Measurements from ENCODE around the gene MYLK.

The MYLK gene

DNA sequence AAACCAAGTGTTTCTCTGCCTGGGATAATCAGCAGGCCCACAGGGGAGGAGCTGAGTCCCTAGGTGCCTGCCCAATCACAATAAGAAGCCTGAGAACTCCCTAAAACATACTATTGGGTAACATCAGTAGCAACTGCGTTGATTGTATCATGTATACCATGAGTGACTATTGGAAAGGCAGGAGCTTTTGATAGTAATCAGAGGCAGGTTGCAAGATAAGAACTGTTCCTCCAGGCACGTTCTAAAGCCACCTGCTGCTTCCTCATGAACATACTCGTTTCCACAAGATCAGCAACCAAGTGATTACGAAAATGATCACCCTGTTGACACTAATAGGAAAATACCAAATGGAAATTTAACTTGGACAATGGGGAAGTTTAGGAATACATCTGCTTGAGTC lies 6.7 kb downstream of the MYLK start:
- no peak for DNase-seq

DNA sequence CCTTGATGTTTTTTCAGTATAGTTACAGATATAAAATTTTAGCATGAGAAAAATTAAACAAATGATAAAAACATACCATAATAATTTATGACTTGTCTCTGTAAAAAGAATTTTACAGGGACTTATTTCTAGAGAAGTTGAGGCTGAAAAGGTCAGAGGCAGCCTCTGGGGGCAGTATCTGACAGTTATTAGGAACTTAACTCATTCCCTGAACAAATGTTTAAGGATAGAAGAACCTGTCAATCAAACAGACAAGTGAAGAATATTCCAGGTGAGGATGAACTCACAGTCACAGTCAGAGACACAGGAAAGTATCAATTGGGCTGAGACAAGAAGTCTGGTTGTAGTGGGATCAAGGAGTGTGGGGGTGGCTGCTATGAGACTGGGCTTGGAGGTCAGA lies 7.3 kb downstream of the MYLK start:
- DNase-seq: no peak

DNA sequence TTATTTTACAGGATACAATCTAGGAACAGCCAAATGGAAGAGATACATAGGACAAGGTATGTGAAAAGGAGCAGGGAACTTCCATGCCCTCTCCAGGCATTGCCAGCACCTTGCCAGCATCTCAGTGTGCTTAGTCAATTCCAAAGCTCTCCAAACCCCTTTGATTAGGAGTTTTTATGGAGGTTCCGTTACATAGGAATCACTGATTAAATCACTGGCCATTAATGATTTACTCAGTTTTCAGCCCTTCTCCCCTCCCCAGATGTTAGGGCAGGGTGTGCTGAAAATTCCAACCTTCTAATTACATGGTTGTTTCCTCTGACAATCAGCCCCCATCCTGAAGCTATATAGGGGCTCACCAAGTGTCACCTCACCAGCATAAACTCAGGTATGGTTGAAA lies 11.5 kb downstream of the MYLK start:
- DNase-seq: no peak

DNA sequence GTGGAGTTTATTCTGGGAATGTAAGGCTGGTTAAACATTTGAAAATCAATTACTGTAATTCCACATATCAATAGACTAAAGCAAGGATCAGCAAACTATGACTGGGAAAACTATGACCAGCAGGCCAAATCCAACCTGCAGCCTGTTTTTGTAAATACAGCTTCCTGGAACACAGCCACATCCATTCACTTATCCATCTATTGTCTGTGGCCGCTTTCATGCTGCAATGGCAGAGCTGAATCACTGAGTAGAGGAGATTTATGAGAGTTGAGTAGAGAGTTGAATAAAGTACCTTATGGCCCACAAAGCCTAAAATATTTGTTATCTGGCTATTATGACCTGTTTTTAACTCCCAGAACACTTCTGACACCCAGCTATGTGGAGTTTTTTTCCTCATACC lies 12.2 kb downstream of the MYLK start:
- no peak for DNase-seq

DNA sequence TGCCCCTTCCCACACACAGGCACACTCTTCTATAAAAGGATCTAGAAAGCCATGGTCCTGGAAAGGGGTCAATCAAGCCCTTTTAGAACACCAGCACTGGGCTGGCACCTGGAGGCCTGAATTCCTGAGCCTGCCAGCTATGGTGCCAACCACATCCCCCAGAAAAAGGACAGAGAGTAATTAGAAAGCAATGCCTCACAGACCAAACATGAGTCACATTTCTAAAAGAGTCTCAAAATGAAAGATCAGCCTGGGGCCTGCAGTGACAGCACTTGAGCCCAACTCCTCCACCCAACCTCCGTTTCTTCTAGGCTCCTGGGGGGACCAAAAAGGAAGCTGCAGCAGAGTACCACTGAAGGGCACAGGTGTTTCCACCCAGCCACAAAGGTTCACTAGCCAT lies 14.1 kb downstream of the MYLK start:
- no peak for DNase-seq

DNA sequence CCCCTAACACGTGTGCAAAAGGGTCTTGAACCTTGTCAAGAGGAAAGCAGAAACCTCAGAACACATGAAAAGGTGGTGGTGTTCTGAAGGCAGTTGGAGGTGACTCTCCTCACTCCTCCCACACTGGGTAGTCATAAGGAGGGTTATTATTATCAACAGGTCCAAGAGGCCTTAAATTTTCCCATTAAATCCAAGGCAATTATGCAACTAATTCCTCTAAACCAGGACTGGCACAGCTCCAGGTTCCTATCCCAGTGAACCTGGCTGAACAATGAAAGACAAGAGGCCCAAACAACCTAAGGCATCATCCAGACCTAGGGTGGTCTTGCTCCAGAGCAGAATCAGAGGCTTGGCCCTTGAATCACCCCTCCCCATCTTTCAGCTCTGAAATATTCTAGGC lies 15.0 kb downstream of the MYLK start:
- no peak for DNase-seq

DNA sequence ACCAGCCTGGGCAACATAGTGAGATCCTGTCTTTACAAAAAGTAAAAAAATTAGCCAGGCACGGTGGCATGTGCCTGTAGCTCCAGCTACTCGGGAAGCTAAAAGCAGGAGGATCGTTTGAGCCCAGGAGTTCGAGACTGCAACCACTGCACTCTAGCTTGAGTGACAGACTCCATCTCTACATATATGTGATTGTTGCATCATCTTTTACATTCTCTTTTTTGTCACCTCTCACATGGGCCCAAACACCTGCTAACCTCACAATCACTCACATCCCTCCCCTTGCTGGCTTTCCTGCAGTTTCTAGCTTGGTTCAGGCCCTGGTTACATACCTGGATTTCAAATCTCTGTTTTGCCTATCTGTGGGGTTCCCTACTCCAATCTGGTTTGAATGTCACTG lies 19.4 kb downstream of the MYLK start:
- no peak for DNase-seq

DNA sequence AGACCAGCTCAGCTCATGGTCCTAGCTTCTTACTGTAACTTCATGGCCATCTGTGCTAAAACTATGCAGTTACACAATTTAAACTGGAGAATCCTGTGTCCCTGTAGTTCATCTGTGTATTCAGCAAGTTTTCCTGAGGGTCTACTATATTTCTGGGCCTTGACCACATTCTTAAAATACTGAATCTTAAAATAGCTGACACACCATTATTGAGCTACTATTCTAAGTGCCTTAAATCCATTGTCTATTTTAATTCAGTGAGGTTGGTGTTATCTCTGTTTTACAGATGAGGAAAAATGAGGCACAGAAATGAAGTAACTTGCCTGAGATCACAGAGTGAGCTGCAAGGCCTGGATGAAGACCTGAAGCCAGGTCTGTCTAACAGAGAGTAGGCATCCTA lies 22.0 kb downstream of the MYLK start:
- DNase-seq: no peak

DNA sequence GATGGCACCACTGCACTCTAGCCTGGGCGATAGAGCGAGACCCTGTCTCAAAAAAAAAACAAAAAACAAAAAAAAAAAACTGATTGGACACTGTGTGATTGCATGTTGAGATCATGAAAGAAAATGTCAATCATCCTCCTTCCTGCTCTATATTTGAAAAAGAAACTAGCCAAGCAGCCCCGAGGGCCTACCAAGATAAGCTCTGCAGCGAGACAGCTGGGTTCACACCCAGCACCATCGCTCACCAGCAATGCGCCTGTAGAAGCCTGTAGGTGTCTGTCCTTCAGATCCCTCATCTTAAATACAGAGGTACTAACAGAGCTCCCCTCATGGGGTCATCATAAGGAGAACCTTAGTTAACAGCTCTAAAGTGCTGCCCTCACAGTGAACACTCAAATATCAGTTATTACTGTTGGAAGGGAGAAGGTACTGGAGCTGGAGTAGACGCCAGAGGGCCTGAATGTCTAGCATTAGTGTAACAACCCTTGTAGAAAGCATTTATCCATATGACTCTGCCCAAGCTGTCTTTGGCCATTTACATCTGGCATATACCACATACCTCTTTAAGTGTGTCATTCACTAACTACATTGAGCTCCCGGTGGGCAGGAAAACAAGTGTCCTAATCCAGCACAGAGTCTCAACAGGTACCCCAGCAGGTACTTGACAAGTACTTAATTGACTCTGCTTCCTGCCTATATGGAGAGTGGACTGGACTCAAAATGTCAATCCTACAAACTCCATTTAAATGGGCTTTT lies 22.9 kb downstream of the MYLK start:
- no peak for DNase-seq

DNA sequence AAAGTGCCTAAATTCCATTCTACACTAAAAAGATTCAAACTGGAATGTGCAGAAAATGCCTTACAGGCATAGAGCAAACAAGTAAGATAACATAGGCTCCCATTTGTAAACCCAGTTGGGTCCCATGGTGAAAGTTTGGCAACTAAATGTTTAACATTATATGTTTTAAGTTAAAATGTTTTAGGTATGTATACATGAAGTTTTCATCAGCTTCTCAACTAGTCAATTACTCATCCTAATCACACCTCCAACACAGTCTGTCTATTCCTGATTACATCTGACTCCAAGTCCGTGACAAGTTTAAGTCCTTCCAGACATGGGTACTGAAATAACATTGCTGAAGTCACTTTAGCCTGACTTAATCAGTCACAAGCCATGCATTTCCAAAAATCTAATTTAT lies 25.0 kb downstream of the MYLK start:
- no peak for DNase-seq

DNA sequence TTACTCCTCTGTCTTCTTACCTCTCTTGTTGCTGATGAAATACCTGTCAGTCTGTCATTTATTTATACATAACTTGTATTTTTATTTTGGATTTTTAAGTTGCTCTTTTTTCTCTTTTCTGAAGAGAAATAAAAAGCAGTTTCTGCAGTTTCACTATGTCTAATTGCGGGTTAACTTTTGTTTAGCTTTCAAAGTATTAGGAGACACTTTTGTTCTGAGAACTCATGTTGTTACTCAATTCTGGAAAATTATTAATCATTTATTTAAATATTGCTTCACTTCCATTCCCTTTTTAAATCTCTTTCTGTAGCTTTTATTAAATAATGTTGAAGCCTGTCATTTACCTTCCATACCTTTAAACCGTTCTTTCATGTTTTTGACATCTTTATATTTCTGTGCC lies 29.2 kb downstream of the MYLK start:
- no peak for DNase-seq

DNA sequence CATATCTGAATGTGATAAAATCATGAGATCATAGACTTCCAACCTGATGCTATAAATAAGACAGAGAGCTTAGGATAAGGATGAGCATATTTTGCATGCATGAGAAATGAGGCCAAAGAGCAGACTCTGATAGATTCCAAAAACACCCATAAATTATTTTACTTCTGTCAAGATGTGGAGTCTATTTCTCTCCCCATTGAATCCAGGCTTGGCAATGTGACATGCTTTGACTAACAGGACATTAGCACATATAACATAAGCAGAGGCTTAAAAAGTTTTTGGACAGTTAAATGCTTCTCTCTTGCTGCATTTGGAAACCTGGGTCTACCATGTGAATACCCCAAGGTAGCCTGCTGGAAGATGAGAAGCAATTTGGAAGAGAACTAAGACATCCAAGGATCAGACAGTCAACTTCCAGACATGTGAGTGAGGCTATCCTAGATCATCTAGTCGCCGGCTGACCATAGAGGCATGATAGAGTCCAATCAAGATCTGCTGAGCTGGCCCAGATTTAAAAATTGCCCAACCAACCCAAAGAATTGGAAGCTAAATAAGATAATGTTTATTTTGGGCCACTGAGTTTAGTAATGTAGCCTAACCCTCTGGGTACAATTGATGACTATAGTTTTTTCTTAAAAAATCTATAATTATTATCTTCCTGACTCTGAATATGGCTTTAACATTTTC lies 30.3 kb downstream of the MYLK start:
- DNase-seq: no peak

DNA sequence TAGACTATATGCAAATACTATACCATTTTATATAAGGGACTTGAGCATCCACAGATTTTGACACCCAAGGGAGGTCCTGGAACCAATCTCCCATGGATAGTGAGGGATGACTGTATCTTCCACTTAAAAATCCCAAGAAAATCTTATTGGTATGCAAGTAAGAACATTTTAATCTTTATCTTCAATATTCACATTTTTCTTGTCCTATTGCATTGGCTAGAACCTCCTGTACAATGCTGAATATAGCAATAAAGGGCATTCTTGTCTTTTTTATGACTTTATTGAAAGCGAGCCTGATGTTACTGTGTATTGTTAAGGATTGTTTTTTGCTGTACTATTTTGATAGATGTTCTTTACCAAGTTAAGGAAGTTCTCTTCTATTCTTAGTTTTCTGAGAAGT lies 36.9 kb downstream of the MYLK start:
- DNase-seq: no peak

DNA sequence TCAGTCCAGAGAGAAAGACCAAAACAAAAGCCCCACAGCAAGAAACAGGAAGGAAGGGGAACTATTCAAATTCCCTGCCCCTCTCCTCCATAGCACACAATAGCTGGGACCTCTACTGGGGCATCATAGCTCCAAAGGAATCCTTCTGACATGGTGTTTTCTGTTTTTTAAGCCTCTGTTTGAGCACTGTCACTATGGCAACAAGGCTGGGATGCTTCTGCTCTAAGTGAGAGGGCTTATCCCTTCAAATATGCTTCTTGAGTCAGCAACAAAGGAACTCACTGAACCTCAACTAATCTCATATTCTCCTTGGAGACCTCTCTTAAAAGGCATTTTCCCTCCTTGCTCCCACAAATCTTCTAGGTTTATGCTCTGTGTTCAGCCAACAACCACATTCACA lies 40.5 kb downstream of the MYLK start:
- no peak for DNase-seq

DNA sequence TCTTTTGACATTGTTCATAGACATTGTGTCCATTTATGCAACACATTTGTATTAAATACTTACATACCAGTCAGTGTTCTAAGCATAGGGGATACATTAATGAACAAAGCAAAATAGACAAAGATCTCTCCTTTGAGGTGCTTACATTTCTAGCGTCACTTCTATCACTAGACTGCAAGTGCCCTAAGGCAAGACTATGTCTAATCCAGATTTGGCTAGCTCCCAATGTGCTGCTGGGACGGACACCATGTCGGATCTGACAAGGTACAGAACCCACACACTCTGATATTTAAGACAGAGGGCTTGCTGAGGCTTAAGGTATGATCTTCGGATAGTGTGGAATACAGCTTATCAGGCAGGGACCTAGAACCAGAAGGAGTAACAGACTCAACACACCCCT lies 41.4 kb downstream of the MYLK start:
- DNase-seq: no peak

DNA sequence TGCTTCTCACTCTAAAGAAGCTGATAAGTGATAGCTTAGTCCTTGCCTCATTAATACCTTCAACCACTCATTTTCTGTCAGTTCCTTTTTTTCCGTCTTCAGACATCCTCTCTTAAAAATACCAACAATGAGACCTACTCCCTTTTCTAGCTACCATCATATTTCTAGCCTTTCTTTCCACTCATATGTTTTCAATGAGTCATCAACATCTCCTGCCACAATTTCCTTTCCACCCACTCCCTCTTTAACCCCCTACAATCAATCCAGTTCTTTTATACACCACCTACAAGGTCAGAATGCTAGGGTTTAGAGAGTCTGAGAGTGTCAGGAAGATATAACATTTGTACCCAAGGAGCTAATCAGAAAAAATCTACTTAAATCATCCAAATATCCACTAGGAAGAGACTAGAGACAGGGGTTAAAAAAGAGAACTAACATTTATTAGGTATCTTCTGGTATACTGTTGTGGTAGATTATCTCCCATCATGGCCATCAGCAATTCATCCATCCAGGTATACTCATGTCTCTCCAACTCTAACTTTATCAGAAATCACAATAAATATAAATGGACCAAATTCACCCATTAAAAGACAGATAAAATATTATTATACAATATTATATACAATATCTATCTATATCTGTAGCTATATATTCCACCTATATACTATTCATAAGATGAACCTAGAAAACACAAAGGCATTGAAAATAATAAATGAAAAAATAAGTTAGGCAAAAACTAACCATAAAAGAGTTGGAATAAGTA lies 42.5 kb downstream of the MYLK start:
- no peak for DNase-seq

DNA sequence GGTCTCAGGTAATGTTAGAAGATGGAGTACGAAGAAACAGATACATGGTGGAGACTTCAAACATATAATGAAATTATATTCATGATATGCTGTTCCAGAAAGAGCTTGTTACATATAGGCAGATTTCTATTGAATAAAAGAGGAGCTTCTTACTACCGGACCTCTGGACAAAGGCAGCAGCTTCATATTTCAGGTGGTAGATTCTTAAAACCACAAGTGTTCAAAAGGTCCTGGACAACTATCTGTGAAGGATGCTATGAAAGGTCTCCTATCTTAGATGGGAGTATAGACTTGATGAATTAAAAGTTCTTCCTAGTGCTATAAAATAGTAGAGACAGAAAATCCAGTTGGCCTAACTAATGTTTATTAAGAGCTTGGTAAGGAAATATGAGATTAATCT lies 43.2 kb downstream of the MYLK start:
- DNase-seq: no peak

DNA sequence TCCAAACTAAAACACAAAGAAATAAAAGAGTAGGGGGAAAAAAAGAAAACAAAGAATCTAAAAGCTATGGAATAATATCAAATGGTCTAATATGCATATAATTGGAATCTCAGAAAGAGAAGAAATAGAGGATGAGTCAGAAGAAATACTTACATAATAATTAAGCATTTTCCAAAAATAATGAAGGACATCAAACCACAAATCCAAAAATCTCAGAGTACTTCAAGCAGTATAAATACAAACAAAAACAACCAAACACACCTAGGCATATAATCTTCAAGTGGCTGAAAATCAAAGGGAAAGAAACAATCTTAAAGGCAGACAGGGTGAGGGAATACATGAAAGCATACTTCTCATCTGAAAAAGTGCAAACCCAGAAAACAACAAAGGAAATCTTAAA lies 46.3 kb downstream of the MYLK start:
- DNase-seq: no peak

DNA sequence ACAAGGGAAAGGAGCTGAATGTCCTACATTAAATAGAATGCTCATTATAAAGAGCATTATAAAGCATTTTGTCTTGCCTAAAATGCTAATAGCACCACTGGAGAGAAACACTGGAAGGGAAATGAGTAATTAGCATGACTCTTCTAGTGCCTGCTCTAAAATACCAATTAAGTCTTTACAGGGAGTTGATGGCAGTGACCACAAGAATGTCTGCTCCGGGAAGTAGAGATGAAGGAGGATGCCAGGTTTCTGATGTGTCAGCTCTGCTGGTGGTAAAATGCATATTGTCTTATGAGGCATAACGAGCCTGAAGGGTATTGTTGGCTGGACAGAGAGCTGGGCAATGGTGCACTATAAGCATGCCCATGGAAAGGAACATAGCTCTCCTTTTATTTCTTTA lies 49.5 kb downstream of the MYLK start:
- no peak for DNase-seq

DNA sequence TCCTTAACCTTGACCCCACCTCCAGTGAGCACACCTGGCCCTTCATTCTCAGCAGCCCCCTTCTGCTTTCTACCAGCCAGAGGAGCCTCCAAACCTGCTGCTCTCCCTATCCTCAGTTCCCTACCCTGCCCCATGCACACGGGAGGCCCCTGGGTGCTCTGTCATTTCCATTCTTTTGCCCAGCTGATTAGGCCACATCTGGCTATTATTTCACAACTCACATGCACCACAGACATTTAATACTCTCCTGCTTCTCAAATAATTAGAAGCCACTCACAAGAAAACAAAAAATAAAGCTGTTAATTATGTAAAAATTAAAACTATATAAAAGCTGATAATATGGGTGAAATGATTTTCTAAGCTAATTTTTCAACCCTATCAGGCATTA lies 50.7 kb downstream of the MYLK start:
- no peak for DNase-seq

DNA sequence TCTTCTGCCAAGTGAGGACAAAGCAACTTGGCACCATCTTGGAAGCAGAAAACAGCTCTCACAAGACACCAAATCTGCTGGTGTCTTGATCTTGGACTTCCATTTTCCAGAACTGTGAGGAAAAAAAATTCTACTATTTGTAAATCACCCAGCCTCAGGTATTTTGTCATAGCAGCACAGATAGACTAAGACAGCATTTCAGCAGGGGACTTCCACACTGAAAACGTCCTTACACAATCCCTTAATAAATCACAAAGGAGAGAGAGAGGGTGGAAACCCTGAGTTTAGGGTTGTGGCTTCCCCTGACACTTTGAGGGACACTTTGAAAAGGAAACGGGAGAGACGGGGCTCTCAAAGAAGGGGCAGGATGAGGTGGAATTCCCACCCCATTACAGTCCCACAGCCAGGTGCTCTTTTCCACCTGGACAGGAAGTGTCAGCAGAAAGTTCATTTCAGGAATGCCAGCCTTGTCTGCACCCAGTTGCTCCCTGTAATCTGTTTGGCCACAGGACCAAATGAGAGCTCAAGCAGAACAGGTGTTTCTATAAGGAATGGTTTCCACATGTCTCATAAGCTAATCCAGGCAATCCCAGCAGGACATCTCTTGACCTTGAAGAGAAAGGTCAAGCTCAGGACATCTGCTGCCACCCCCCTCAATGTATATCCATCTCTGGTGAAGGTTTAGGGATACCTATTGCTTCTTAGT lies 51.3 kb downstream of the MYLK start:
- no peak for DNase-seq

DNA sequence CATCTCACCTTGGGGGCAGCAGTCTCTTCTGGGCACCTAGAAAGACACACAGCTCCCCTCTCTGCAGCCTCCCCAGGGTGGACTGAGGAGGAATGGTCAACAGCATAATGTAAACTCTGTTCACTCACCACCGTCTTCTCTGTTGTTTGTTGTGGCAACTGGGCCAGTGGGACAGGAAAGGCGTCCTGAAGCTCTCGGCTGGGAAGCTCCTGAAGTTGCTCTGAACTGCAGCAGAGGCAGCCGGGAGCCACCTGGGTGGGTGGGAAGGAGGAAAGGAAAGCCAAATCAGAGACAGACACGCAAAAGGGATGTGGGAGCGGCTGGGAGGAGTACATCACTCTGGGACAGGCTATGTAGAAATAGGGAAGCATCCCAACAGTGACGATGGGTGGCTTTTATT lies 52.7 kb downstream of the MYLK start:
- DNase-seq: no peak

DNA sequence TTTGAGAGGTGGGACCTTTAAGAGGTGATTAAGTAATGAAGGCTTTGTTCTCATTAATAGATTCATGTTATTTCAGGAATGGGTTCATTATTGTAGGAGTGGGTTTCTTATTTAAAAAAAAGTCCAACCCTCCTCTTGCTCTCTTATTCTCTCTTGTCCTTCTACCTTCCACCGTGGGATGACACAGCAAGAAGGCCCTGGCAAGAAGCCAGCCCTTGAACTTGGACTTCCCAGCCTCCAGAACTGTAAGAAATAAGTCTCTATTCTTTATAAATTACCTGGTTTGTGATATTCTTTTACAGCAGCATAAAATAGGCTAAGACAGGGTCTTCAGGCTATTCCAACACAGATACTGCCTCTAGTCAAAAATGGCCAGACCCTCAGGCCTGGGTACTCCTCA lies 62.2 kb downstream of the MYLK start:
- DNase-seq: no peak

DNA sequence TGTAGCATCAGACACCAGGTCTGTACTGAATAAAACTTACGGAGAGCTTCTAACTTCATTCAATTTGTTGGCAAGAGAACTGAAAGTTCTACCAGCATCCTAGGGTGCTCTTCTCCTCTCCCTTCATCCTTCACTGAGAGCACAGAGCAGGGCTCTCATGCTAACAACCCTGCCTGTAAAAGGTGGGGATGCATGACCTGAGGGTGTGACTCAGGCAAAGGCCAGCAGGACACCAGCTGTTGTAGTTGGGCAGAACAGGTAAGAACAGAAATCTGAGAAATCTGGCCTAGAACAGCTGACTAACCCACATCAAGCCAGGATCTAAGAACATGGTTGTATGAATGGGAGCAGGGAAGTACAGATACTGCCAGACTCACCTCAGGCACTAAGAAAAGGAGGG lies 64.2 kb downstream of the MYLK start:
- no peak for DNase-seq
